Measurements from ENCODE around the gene CFAP210. TPM values are rescaled to one million over a fixed set of nuclear protein-coding genes. Genes with fewer than 3 reads are reported as not detected.

Gene CFAP210
- total RNA-seq, 1 experiment from 2014 or later = 0.20 TPM

DNA sequence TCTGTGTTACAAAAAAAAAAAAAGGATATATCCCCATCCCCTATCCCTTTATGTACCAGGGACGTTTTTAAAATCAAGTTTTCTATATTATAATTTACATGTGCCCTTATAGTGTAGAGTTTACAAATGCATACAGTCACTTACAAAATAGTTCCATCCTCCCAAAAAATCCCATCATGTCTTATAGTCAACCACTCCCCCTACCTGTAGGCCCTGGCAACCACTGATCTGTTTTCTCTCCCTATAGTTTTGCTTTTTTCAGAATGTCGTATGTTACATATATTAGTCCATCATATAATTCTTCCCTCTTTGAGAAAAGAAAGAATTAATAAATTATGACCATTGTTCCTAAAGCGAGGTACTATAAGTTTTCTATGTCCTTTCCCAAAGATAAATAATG, 17.8 kb downstream of the CFAP210 start:
- no peak for DNase-seq (ENCODE audit: extremely low read depth, low read depth)

DNA sequence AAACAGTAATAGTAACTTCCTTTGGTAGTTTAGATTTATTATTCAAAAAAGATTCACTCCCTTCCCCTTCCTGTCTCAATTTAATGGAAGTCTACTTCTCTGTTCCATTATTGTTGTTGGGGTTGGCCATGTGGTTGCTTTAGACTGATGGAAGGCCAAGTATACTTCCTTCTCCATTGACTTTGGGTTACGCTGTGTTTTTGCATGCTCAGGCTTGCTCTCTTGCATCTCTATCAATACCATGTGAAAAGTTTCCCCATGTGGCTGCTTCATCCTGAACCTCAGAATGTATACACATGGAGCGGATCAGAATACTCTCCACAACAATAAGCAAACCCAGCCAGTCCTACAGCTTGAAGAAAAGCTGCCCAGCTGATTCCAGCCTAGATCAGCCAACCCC, 20.3 kb downstream of the CFAP210 start:
- no peak for DNase-seq (ENCODE audit: extremely low read depth, low read depth)

DNA sequence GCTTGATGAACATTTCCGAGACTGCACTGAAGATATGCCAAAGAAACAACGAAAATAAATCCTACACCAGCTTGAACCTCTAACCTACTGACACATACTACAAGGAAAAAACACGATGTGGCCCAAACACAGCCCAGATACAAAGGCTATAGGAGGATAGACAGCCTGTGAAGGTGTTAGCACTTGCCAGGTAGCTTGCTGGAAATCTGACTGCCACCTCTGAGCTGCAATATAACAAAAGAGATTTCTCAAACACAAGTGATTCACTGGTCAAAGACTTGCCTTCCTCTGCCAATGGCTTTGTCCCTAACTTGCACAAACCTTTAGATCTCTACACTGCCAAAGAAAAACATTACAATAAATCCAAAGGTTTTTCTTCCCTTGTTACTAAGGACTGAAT, 21.1 kb downstream of the CFAP210 start:
- DNase-seq (ENCODE audit: extremely low read depth, low read depth) = no peak

DNA sequence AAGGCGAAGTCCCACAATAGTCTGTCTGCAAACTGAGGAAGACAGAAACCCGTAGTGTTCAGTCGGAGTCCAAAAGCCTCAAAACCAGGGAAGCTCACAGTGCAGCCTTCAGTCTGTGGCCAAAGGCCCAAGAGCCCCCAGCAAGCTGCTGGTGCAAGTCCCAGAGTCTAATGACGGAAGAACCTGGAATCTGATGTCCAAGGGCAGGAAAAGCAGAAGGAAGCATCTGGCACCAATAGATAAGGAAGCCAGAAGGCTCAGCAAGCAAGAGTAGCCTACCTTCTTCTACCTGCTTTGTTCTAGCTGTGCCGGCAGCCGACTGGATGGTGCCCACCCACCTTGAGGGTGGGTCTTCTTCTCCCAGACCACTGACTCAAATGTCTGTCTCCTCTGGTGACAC, 21.8 kb downstream of the CFAP210 start:
- DNase-seq (ENCODE audit: extremely low read depth, low read depth) = no peak

DNA sequence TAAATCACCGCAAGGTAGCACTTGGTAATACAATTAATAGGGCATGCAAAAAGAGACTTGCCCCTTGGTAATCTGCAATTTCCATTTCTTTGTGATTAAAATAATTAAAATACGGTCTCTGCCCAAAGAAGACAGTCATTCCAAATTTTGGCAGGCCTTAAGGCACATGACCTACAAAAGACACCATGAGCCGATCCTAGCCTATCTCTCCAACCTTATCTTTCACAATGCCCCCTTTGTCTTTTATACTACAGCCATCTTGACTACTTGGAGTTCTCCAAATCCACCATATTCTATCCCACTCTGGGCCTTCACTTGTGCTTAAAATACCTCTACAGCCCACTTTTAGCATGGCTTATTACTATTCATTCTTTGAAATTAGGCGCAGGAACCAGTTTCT, 23.3 kb downstream of the CFAP210 start:
- no peak for DNase-seq (ENCODE audit: extremely low read depth, low read depth)

DNA sequence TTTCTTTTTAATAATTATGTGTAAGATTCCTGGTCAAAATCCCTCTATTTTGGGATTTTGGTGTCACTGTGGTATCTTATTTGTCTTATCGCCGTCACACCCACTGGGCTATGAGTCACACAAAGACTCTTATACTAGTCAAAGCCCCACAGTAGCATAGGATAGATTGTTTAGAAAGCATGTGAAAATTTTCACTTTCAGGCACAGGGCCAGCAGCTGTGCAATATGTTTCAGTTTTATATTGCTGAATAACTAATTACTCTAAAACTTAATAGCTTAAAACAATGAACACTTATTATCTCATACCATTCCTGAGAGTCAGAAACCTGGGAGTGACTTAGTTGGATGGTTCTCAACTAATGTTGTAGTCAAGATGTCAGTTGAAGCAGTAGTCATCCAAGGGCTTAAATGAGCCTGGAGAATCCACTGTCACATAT, 24.0 kb downstream of the CFAP210 start:
- no peak for DNase-seq (ENCODE audit: extremely low read depth, low read depth)

DNA sequence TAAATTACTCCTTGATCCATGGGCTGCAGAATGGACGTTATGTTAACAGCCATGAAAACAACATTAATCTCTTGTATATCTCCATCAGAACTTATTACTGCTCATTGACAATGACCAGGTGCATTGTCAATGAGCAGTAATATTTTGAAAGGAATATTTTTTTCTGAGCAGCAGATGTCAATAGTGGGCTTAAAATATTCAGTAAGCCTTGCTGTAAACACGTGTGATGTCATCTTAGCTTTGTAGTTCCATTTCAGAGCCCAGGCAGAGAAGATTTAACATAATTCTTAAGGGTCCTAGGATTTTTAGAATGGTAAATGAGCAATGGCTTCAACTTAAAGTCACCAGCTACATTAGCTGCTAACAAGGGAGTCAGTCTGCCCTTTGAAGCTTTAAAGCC, 26.6 kb downstream of the CFAP210 start:
- DNase-seq (ENCODE audit: extremely low read depth, low read depth) = no peak

DNA sequence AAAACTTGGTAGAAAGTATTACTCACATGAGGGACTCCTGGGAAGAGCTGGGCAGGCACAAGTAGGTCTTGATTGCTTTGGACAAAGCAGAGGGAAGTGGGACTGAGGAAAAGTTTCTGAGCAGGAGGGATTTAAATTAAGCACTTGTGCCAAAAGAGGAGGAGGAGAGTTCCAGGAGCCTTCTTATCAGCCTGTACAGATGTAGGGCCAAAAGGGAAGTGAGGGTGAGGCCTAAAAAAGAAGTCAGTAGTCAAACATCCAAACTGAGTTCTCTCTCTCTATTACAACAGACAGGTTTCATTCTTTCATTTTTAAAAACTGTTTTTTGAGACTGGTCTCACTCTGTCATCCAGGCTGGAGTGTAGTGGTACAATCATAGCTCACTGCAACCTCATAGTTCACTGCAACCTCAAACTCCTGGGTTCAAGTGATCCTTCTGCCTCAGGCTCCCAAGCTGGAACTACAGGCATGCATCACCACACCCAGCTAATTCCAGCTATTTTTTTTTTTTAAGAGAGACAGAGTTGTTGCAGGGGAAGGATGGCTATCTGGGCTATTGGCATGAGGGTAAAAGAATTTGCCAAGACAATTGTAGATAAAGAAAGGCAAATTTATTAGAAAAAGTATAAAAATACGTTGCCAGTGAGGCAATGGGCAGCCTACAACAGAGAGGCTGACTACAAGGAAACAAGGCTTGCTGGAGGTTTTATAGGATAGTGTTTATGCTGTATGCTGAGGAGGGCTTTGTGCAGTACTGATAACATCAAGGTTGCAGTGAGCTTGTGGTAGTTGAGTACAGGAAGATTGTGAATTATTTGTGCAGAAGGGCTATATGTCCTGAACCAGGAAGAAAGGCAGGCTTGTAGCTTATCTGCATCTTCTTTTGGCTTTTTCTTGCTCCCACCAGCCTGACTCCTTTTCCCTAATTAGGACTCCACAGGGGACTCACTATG, 29.0 kb downstream of the CFAP210 start:
- DNase-seq (ENCODE audit: extremely low read depth, low read depth) = no peak

DNA sequence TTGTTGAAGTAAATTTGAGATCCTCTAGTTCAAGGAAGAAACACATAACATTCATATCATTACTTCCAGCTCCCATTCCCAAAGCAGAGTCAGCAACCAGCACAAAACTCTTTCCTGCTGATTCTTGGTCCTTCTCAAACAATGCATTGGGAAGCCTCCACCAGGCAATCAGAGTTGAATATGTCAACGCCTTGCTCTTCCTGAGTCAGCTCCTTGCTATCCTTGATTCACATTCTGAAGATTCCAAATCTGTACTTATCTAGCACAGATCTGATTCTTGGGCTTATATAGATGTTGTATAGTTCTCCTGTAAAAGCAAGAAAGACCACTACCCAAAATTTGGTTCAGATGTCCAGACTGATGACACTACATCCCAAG, 29.6 kb downstream of the CFAP210 start:
- no peak for DNase-seq (ENCODE audit: extremely low read depth, low read depth)

DNA sequence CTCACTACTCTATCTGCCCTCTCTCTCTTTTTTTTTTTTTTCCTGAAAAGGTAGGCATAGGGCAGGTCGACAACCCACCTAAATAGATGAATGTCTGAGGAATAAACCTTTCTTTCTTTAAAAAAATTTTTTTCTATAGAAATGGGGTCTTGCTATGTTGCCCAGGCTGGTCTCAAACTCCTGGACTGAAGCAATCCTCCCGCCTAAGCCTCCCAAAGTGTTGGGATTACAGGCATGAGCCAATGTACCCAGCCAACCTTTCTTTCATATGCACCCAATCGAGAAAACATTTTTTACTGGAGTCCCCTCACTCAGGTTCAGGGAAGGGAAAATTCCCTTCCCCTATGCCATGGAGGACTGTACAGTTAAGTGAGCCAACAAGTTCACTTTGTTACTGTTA, 31.0 kb downstream of the CFAP210 start:
- no peak for DNase-seq (ENCODE audit: extremely low read depth, low read depth)

DNA sequence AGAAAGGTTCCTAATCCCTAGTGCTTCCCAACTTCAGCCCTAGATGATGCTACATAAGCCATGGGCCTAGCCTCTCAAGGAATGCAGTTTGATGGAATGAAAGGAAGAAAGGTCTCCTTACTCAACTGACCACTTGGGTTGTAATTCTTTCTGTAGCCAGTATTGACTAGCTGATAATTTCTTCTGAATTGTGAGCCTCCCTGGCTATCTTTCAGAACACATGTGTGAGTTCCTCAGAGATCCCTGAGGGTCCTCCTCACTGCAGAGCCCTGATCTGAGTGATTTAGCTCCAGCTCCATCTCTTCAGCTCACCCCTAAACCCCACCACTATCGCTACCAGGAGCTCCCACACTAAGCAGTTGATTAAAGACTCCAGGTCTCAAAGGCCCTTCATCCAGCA, 31.5 kb downstream of the CFAP210 start:
- DNase-seq (ENCODE audit: extremely low read depth, low read depth) = no peak

DNA sequence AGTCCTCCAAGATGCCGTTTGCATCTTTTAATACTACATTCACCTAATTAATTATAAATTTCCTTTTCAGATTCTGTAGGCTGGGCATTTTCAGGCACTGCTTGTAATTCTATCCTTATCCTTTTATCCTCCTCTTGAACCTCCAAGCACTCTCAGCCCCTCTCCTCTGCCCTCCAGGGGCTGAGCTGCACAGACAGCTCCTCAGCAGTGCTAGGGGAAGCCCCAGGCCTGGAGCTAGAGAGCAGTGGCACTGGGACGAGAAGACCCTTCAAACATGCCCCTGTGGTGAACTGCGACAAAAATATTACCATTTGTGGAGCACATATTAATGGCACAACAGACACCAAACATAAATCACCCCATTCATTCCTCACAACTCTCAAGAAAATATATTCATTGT, 32.9 kb downstream of the CFAP210 start:
- DNase-seq (ENCODE audit: extremely low read depth, low read depth) = no peak

DNA sequence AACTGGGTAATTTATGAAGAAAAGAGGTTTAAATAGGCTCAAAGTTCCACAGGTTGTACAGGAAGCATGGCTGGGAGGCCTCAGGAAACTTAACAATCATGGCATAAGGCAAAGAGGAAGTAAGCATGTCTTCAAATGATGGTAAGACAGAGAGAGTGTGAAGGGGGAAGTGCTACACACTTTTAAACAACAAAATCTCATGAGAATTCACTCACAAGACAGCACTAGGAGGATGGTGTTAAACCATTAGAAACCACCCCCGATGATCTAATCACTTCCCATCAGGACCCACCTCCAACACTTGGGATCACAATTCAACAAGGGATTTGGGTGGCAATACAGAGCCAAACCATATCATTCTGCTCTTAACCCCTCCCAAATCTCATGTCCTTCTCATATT, 34.9 kb downstream of the CFAP210 start:
- no peak for DNase-seq (ENCODE audit: extremely low read depth, low read depth)

DNA sequence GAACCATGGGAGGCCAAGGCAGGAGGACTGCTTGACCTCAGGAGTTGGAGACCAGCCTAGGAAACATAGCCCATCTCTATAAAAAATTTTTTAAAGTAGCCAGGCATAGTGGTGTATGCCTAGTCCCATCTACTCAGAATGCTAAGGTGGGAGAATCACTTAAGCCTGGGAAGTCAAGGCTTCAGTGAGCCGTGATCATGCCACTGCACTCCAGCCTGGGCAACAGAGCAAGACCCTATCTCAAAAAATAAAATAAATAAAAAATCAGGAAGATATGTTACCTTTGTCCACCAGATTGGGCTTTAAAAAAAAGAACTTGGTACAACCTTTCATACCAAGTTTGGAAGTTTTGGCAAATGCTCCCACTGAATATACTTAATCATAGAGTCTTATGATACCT, 35.3 kb downstream of the CFAP210 start:
- no peak for DNase-seq (ENCODE audit: extremely low read depth, low read depth)

DNA sequence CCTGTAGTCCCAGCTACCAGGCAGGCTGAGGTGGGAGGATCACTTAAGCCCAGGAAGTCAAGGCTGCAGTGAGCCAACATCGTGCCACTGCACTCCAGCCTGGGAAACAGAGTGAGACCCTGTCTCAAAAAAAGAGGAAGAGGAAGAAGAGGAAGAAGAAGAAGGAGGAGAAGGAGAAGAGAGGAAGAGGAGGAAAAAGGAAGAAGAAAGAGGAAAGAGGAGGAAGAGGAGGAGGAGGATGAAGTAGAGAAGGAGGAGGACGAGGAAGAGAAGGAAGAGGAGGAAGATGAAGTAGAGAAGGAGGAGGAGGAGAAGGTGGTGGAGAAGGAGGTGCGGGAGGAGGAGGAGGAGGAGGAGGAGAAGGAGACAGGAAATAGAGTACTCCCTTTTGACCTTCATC, 38.0 kb downstream of the CFAP210 start:
- no peak for DNase-seq (ENCODE audit: extremely low read depth, low read depth)

DNA sequence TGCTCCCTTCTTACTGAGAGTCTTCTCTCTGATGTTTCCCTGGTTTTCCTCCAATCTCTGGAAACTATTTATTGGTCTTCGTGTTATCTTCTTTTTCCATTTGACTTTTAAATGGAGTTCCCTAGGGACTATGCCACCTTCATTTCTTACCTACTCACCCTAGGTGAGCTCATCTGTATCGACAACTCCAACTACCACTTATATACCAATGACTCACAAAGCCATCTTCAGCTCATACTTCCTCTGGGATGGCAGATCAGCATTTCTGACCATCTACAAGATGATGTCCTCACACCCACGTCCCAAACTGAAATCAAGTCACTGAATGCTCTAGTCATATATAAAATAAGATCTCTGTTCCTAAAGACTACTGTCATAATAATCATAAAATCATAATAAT, 40.6 kb downstream of the CFAP210 start:
- no peak for DNase-seq (ENCODE audit: extremely low read depth, low read depth)

DNA sequence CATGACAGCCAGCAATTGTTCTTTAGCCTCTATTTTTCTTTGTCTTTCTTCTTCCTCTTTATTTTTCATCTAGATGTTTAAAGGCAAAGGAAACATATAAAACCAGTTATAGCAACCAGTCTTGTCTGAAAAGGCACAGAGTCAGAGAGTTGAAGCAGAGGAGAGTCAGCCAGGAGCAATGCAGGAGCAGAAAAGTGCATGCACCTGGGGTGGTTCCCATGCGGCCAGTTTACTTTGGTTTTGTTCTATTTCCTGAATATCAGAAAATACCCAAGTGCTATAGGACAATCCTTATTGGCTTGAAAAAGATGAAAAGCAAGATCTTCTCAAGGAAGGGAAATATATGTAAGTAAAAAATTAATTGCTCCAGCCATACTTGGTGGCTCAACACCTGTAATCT, 44.9 kb downstream of the CFAP210 start:
- DNase-seq (ENCODE audit: extremely low read depth, low read depth) = no peak

DNA sequence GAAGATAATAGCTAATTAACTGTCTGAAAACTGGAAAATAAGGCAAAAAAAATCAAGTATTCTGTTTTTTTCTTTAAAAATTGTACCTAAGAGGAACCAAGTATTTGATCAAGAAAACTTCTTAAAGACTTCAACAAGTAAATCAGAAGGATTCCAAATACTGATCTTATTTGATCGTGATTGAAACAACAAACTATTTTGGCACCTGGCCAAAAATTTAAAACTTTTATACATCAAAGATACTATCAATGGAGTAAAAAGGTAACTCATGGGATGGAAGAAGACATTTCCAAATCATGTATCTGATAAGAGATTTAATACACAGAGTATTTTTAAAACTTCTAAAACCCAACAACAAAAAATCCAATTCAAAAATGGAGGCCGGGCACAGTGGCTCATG, 46.7 kb downstream of the CFAP210 start:
- DNase-seq (ENCODE audit: extremely low read depth, low read depth) = no peak

DNA sequence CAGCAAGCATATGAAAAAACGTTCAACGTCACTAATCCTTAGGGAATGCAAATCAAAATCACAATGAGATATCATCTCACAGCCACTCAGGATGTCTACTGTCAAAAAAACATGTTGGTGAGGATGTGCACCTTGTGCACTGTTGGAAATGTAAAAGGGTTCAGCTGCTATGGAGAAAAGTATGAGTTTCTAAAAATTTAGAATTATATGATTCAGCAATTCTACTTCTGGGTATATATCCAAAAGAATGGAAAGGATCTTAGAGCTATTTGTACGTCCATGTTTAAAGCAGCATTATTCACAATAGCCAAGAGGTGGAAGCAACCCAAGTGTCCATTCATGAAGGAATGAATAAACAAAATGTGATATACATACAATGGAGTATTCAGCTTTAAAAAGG, 50.0 kb downstream of the CFAP210 start:
- no peak for DNase-seq (ENCODE audit: extremely low read depth, low read depth)

DNA sequence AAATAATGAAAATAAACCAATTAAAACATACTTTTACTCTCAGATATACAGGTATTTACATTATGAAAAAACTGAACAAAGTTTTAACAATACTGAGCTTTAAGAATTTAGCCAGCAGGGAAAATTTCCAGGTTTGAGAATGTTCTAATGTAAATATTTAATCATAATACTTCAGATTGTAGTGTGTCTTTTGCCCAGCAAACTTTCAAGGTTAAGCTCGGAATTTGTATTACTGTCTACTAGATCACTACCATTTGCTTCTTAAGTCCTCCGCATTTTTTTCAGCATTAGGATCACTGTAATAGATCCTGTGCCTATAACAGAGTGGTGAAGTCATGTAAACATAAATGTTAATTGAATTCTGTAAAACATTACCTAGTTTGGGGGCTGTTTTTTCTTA, 52.7 kb downstream of the CFAP210 start:
- no peak for DNase-seq (ENCODE audit: extremely low read depth, low read depth)

DNA sequence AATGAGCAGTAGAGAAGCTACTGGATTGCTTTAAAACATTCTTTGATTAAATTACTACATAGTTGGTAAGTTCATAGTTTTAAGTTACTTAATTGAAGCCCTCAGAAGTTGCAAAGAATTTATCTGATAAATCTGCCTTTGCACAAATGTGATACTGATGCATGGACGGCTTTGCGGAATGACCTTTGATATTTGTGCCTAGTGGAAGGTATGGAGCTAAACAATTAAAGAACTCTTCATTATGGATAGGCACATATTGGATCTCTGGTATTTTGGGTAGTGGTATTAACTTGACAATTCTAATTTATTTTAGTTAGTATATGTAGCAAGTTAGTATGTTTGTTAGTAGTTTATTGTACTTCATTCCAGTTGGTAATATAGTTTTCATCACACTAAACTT, 54.1 kb downstream of the CFAP210 start:
- DNase-seq (ENCODE audit: extremely low read depth, low read depth) = no peak

DNA sequence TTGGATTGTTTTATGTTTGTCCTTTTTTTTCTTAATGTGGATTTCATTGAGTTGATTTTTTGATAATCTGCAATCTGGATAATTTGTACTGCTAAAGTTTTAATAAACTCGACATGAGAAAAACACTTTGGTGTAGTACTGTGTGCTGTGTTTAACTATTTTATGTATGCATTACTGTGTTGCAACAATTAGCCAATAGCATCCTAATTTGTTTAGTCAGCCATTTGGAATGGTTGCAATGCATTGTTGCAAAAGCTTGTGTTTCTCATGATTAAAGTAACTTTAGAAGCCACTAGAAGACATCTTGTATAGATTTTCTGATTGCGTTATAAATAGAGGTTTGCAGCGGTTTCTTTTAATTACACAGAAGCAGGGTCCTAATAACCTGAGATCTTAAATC, 56.6 kb downstream of the CFAP210 start:
- no peak for DNase-seq (ENCODE audit: extremely low read depth, low read depth)
